ENCODE results near the gene BUD23. TPM values are rescaled to one million over a fixed set of nuclear protein-coding genes. Genes with fewer than 3 reads are reported as not detected.

BUD23 gene
- polyA plus RNA-seq, 2 donors: 39.9 to 43.5 TPM

DNA sequence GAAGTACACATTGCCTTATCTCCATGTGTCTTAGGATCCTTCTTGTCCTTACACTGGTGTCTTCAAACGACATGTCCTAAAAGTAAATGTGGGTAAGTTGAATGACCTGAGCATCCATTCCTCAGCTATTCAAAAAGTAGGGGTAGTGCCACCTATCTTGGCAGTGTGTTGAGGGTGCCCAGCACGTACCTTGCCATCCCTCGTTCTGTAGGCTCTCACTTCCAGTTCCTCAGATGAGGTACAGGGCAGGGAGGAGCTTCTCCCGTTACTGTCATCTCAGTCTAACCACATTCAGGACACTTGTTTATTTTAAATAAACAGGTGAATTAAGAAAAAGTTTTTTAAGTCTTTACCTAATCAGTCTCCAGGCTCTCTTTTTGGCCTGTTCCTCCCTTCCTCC lies 13.0 kb downstream of the BUD23 start:
- 84% methylated on average over 4 of the region's 4 CpGs for WGBS, 2 donors
- Histone ChIP-seq H3K36me3 (ENCODE audit: control insufficient read depth in 2 of 2, insufficient read depth in 2 of 2, low read length in 1 of 2) (peaks cover 30 to 57% of the 10 kb centered on the region in 2 donors), H3K27me3 (ENCODE audit: control insufficient read depth in 1 of 2, insufficient read depth in 2 of 2, low read length in 2 of 2) (no peaks in the 10 kb centered on the region), H3K4me3 (ENCODE audit: low read depth in 1 of 2, low read length in 2 of 2) (no peak overlapping the region), H3K9me3 (ENCODE audit: control insufficient read depth in 2 of 2, insufficient read depth in 1 of 2, low read depth in 1 of 2, low read length in 1 of 2) (peaks cover 0 to 2% of the 10 kb centered on the region in 2 donors), H3K4me1 (ENCODE audit: control insufficient read depth in 2 of 2, insufficient read depth in 2 of 2, low read length in 1 of 2) (peaks cover 0 to 2% of the 10 kb centered on the region in 2 donors), H3K27ac (ENCODE audit: low read depth in 2 of 2, low read length in 1 of 2) (no peak overlapping the region)

DNA sequence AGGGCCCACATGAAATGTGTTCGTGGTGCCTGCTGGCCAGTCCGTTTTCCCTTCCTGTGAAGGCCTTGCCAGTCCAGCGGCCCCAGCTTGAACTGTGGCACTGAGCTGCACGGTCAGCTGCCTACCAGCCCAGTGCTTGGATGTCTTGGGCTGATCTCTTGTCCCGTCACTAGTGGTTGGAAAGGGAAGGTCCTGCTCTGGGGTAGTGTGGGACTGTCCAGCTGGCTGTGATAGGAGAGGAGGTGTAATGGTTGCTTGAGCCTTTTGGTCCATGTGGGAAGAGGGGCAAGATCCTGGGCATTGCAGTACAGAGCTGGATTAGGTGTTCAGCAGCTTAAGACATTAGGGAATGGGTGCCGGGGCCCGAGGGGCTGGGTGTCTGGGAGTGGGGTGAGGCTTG lies 15.0 kb downstream of the BUD23 start:
- WGBS, 2 donors: 85 to 89% methylated on average over 7 of the region's 7 CpGs
- Histone ChIP-seq H3K27me3 (ENCODE audit: control insufficient read depth in 1 of 2, insufficient read depth in 2 of 2, low read length in 2 of 2) (no peaks in the 10 kb centered on the region), H3K9me3 (ENCODE audit: control insufficient read depth in 2 of 2, insufficient read depth in 1 of 2, low read depth in 1 of 2, low read length in 1 of 2) (peaks cover 0 to 2% of the 10 kb centered on the region in 2 donors), H3K36me3 (ENCODE audit: control insufficient read depth in 2 of 2, insufficient read depth in 2 of 2, low read length in 1 of 2) (peaks cover 25 to 49% of the 10 kb centered on the region in 2 donors), H3K4me3 (ENCODE audit: low read depth in 1 of 2, low read length in 2 of 2) (no peak overlapping the region), H3K4me1 (ENCODE audit: control insufficient read depth in 2 of 2, insufficient read depth in 2 of 2, low read length in 1 of 2) (peaks cover 0 to 2% of the 10 kb centered on the region in 2 donors), H3K27ac (ENCODE audit: low read depth in 2 of 2, low read length in 1 of 2) (no peak overlapping the region)

DNA sequence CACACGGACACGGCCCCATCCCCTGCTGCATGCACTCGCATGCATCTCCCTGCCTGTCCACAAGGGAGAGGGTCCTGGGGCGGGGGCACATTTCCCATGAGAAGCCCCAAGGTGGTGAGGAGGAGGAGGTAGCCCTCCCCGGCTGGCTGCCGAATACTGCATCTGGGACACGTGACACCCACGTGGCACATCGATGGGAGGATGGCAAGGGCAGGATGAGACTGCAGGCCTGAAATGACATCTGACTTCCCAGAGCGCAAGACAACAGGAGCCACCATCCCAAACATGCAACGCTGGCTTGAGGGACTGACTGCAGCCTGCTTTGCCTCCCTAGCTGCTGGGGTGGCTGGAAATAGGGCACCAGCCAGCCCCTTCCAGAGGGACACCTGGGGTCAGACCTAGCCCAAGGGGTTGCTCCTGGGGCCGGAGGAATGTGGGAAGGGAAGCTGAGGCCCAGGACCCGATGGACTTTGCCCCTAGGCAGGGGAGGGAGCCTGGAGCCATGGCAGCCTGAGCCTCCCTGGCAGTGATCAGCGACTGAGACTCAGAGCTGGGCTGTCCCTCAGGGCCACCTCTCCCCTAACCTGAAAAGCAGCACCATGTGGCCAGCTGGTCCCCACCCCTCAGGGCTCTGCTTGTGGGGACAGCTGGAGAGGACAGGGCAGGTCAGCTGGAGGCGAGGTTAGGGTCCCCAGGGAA lies 16.1 kb downstream of the BUD23 start:
- H3K36me3 ChIP-seq (ENCODE audit: control insufficient read depth in 2 of 2, insufficient read depth in 2 of 2, low read length in 1 of 2): peaks cover 15 to 39% of the 10 kb centered on the region in 2 donors
- WGBS, 2 donors: 75 to 78% methylated on average over 15 of the region's 15 CpGs
- peaks cover 5 to 6% of the 10 kb centered on the region in 2 donors for H3K4me1 ChIP-seq (ENCODE audit: control insufficient read depth in 2 of 2, insufficient read depth in 2 of 2, low read length in 1 of 2)
- no peak overlapping the region for H3K27ac ChIP-seq (ENCODE audit: low read depth in 2 of 2, low read length in 1 of 2)
- no peaks in the 10 kb centered on the region for H3K9me3 ChIP-seq (ENCODE audit: control insufficient read depth in 2 of 2, insufficient read depth in 1 of 2, low read depth in 1 of 2, low read length in 1 of 2)
- H3K4me3 ChIP-seq (ENCODE audit: low read depth in 1 of 2, low read length in 2 of 2): no peak overlapping the region
- no peaks in the 10 kb centered on the region for H3K27me3 ChIP-seq (ENCODE audit: control insufficient read depth in 1 of 2, insufficient read depth in 2 of 2, low read length in 2 of 2)

DNA sequence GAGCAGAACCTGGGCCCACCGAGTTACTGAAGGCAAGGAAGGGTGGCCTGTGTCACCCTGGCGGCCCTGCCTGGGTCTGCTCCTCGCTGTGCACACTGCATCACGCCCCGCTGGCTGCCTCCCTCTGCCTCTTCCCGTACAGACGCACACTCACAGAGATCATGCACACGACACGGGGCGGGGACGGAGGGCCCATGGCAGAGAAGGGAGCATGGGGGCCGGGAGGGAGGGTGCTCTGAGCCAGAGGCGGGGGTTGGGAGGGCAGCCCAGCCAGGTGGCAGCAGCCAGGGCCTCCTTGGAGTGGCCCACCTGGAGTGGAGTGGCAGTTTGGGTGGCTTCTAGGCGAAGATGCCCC lies 16.6 kb downstream of the BUD23 start:
- 80 to 82% methylated on average over 13 to 14 of the region's 14 CpGs for WGBS, 2 donors
- H3K4me1 ChIP-seq (ENCODE audit: control insufficient read depth in 2 of 2, insufficient read depth in 2 of 2, low read length in 1 of 2): peaks cover 8 to 10% of the 10 kb centered on the region in 2 donors

DNA sequence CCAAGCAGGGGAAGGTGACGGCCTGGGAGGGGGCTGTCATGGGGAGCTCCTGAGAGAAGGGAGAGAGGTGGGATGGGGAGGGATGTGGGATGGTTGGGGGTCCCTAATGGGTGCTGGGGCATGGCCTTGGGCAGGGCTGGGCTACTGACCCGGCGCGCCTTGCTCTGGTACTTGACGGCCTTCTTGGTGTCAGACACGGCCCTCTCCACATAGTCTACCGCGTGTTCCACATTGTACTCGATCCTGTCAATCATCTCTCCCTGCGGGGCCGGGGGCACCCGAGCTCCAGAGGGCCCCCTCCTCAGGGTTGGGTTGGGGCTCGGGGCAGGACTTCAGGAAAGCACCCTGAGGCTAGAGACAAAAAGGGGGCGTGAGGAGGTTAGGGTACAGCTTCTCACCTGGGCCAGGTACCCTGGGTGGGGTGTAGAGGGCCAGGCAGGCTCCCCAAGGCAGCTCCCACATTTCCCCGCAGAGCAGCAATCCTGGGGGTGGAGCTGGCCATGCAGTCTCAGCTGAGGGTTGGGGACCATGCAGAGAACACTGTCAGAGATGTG lies 17.3 kb downstream of the BUD23 start:
- H3K9me3 ChIP-seq (ENCODE audit: control insufficient read depth in 2 of 2, insufficient read depth in 1 of 2, low read depth in 1 of 2, low read length in 1 of 2): no peaks in the 10 kb centered on the region
- H3K4me3 ChIP-seq (ENCODE audit: low read depth in 1 of 2, low read length in 2 of 2): no peak overlapping the region
- H3K4me1 ChIP-seq (ENCODE audit: control insufficient read depth in 2 of 2, insufficient read depth in 2 of 2, low read length in 1 of 2): peaks cover 8 to 14% of the 10 kb centered on the region in 2 donors
- no peaks in the 10 kb centered on the region for H3K27me3 ChIP-seq (ENCODE audit: control insufficient read depth in 1 of 2, insufficient read depth in 2 of 2, low read length in 2 of 2)
- no peak overlapping the region for H3K27ac ChIP-seq (ENCODE audit: low read depth in 2 of 2, low read length in 1 of 2)
- H3K36me3 ChIP-seq (ENCODE audit: control insufficient read depth in 2 of 2, insufficient read depth in 2 of 2, low read length in 1 of 2): peaks cover 12 to 33% of the 10 kb centered on the region in 2 donors
- WGBS, 2 donors: 86 to 89% methylated on average over 15 of the region's 15 CpGs

More for the DNA sequence above, 16.6 kb downstream of the BUD23 start:
- H3K4me3 ChIP-seq (ENCODE audit: low read depth in 1 of 2, low read length in 2 of 2): no peak overlapping the region
- H3K36me3 ChIP-seq (ENCODE audit: control insufficient read depth in 2 of 2, insufficient read depth in 2 of 2, low read length in 1 of 2): peaks cover 12 to 36% of the 10 kb centered on the region in 2 donors
- H3K27me3 ChIP-seq (ENCODE audit: control insufficient read depth in 1 of 2, insufficient read depth in 2 of 2, low read length in 2 of 2): no peaks in the 10 kb centered on the region
- no peaks in the 10 kb centered on the region for H3K9me3 ChIP-seq (ENCODE audit: control insufficient read depth in 2 of 2, insufficient read depth in 1 of 2, low read depth in 1 of 2, low read length in 1 of 2)
- H3K27ac ChIP-seq (ENCODE audit: low read depth in 2 of 2, low read length in 1 of 2): no peak overlapping the region

DNA sequence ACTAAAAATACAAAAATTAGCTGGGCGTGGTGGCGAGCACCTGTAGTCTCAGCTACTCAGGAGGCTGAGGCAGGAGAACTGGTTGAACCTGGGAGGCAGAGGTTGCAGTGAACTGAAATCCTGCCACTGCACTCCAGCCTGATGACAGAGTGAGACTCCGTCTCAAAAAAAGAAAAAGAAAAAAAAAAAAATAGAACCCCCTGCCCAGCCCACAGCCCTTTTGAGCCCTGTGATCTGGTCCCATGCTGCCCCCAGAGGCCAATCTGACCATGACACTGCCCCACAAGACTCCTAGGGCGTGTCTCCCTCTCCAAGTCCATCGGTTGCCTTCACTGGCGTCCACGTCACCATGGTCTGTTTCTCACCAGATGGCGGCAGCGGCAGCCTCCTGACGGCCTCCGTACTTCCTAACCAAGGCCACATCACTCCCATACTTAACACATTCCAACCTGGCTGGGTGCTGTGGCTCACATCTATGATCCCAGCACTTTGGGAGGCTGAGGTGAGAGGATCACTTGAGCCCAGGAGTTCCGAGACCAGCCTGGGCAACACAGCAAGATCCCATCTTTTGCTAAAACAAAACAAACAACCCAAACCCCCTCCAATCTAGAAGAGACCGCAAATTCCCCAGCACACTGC lies 18.1 kb downstream of the BUD23 start:
- Histone ChIP-seq H3K4me1 (ENCODE audit: control insufficient read depth in 2 of 2, insufficient read depth in 2 of 2, low read length in 1 of 2) (peaks cover 8 to 16% of the 10 kb centered on the region in 2 donors), H3K27me3 (ENCODE audit: control insufficient read depth in 1 of 2, insufficient read depth in 2 of 2, low read length in 2 of 2) (no peaks in the 10 kb centered on the region), H3K36me3 (ENCODE audit: control insufficient read depth in 2 of 2, insufficient read depth in 2 of 2, low read length in 1 of 2) (peaks cover 12 to 28% of the 10 kb centered on the region in 2 donors), H3K27ac (ENCODE audit: low read depth in 2 of 2, low read length in 1 of 2) (no peak overlapping the region), H3K9me3 (ENCODE audit: control insufficient read depth in 2 of 2, insufficient read depth in 1 of 2, low read depth in 1 of 2, low read length in 1 of 2) (no peaks in the 10 kb centered on the region), H3K4me3 (ENCODE audit: low read depth in 1 of 2, low read length in 2 of 2) (no peak overlapping the region)
- WGBS, 2 donors: 78 to 81% methylated on average over 13 of the region's 13 CpGs

GRCh38 chr7:73702226-73702625 lies 18.8 kb downstream of the BUD23 start:
- H3K27ac ChIP-seq (ENCODE audit: low read depth in 2 of 2, low read length in 1 of 2): no peak overlapping the region
- no peak overlapping the region for H3K4me3 ChIP-seq (ENCODE audit: low read depth in 1 of 2, low read length in 2 of 2)
- peaks cover 8 to 22% of the 10 kb centered on the region in 2 donors for H3K4me1 ChIP-seq (ENCODE audit: control insufficient read depth in 2 of 2, insufficient read depth in 2 of 2, low read length in 1 of 2)
- no peaks in the 10 kb centered on the region for H3K9me3 ChIP-seq (ENCODE audit: control insufficient read depth in 2 of 2, insufficient read depth in 1 of 2, low read depth in 1 of 2, low read length in 1 of 2)
- H3K27me3 ChIP-seq (ENCODE audit: control insufficient read depth in 1 of 2, insufficient read depth in 2 of 2, low read length in 2 of 2): no peaks in the 10 kb centered on the region
- WGBS, 2 donors: 80 to 82% methylated on average over 8 of the region's 8 CpGs
- peaks cover 9 to 22% of the 10 kb centered on the region in 2 donors for H3K36me3 ChIP-seq (ENCODE audit: control insufficient read depth in 2 of 2, insufficient read depth in 2 of 2, low read length in 1 of 2)

DNA sequence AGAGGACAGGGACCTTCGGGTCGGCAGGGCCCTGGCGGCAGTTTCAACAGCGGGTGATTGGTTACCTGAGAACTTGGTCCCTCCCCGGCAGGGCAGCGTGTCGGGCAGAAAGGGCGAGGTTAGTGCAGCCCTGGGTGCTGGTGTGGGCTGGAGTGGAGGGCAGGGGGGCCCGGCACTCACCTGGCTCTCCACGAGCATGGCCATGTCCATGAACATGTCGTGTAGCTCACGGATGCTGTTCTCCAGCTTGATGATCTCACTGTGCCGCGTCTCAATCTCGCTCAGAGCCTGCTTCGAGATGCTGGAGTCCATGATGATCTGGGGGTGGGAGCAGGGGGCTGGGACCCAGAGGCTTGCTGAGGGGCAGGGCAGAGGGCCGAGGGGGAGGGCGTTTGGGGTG lies 19.3 kb downstream of the BUD23 start:
- peaks cover 4 to 18% of the 10 kb centered on the region in 2 donors for H3K36me3 ChIP-seq (ENCODE audit: control insufficient read depth in 2 of 2, insufficient read depth in 2 of 2, low read length in 1 of 2)
- 91 to 93% methylated on average over 18 of the region's 18 CpGs for WGBS, 2 donors
- H3K9me3 ChIP-seq (ENCODE audit: control insufficient read depth in 2 of 2, insufficient read depth in 1 of 2, low read depth in 1 of 2, low read length in 1 of 2): no peaks in the 10 kb centered on the region
- peaks cover 8 to 23% of the 10 kb centered on the region in 2 donors for H3K4me1 ChIP-seq (ENCODE audit: control insufficient read depth in 2 of 2, insufficient read depth in 2 of 2, low read length in 1 of 2)
- no peak overlapping the region for H3K27ac ChIP-seq (ENCODE audit: low read depth in 2 of 2, low read length in 1 of 2)
- H3K4me3 ChIP-seq (ENCODE audit: low read depth in 1 of 2, low read length in 2 of 2): no peak overlapping the region
- H3K27me3 ChIP-seq (ENCODE audit: control insufficient read depth in 1 of 2, insufficient read depth in 2 of 2, low read length in 2 of 2): no peaks in the 10 kb centered on the region

DNA sequence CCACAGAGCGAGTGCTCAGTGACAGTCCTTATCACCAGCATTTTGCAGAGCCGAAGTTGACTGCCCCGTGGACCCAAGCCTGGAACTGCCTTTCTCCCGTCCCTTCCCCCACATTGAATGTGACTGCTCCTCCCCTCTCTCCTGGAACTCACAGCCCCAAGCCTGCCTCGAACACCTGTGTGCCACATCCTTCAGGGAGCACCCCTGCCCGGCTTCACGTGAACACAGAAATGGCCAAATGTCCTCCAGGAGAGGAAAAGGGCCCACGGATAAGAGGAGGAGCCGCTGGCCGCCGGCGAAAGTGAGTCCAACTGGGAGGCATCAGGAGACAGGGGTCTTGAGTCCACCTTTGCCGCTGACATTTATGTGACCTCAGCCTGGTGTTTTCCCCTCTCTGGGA lies 19.8 kb downstream of the BUD23 start:
- no peaks in the 10 kb centered on the region for H3K27me3 ChIP-seq (ENCODE audit: control insufficient read depth in 1 of 2, insufficient read depth in 2 of 2, low read length in 2 of 2)
- 72 to 76% methylated on average over 13 of the region's 13 CpGs for WGBS, 2 donors
- H3K27ac ChIP-seq (ENCODE audit: low read depth in 2 of 2, low read length in 1 of 2): no peak overlapping the region
- H3K4me1 ChIP-seq (ENCODE audit: control insufficient read depth in 2 of 2, insufficient read depth in 2 of 2, low read length in 1 of 2): peaks cover 8 to 23% of the 10 kb centered on the region in 2 donors
- peaks cover 4 to 16% of the 10 kb centered on the region in 2 donors for H3K36me3 ChIP-seq (ENCODE audit: control insufficient read depth in 2 of 2, insufficient read depth in 2 of 2, low read length in 1 of 2)
- H3K4me3 ChIP-seq (ENCODE audit: low read depth in 1 of 2, low read length in 2 of 2): no peak overlapping the region
- H3K9me3 ChIP-seq (ENCODE audit: control insufficient read depth in 2 of 2, insufficient read depth in 1 of 2, low read depth in 1 of 2, low read length in 1 of 2): no peaks in the 10 kb centered on the region

Measured in esophagus (tissue), 2 donors.